Body of pancreas (tissue), 4 donors: Measurements from ENCODE around the gene SOX6.

Experiments used
- POLR2A ChIP-seq, 3 donors: fragments of 450-650 bp; IDR thresholded peaks; one replicate each; pipeline ENCODE4 v1.6.1; 2016; ENCODE audit warnings: antibody characterized with exemption in 3 of 3, mild to moderate bottlenecking in 2 of 3
- TF ChIP-seq, protein P1 (sequence below), 7 experiments: fragments of 450-650 bp in 4 of 7; fragments of 200-600 bp in 3 of 7; sonication (generic) in 3 of 7; IDR thresholded peaks; one replicate each; pipeline ENCODE4 v1.5.1; 2016 to 2019; ENCODE audit warnings: antibody characterized with exemption in 7 of 7

DNA sequence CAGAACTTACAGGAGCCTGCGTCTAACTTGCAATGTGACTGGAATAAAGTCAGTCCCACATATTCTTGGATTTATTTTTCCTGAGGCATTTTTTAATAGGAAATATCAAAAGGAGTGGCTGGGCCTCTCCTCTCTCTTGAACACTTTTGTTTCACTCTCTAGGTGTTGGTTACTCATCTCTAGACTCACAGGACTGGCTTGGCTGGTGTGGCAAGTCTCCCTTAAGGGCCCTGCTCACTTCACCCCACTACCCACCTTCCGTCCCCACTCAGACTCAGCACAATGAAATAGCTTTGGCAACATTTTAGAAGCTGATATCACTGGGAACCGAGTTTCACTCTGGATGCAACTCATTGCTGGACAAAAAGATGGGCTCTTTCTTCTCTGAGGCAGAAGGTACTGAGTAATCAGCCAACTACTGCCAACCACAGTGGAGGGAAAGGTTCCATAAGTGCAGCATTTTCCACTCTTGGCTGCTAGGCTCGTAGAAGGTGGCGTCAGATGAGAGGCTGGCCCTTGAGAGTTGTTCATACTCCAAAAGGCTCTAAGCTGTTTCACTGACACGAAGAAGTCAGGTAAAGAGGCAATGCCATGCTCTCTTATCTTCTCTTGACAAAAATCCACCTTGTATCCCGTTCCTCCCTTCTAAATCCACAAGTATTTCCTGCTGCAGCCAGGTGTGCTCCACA, 390.6 kb downstream of the SOX6 start:
- TF ChIP-seq, protein P1, sequence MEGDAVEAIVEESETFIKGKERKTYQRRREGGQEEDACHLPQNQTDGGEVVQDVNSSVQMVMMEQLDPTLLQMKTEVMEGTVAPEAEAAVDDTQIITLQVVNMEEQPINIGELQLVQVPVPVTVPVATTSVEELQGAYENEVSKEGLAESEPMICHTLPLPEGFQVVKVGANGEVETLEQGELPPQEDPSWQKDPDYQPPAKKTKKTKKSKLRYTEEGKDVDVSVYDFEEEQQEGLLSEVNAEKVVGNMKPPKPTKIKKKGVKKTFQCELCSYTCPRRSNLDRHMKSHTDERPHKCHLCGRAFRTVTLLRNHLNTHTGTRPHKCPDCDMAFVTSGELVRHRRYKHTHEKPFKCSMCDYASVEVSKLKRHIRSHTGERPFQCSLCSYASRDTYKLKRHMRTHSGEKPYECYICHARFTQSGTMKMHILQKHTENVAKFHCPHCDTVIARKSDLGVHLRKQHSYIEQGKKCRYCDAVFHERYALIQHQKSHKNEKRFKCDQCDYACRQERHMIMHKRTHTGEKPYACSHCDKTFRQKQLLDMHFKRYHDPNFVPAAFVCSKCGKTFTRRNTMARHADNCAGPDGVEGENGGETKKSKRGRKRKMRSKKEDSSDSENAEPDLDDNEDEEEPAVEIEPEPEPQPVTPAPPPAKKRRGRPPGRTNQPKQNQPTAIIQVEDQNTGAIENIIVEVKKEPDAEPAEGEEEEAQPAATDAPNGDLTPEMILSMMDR (IDR thresholded peaks at IDR 0.05), result no peak
- no peak for TF ChIP-seq POLR2A (IDR thresholded peaks at IDR 0.05)
